Karpas-422 (cell line): ENCODE data around the gene SLK. TPM values are rescaled to one million over a fixed set of nuclear protein-coding genes. Genes with fewer than 3 reads are reported as not detected.

Experiments
- DNase-seq: peaks from one replicate; pipeline ENCODE4 v3.0.0-alpha.2; 2015
- H2AFZ ChIP-seq: fragments of 200-600 bp; sonication (generic); 2 replicates; pipeline ENCODE4 v1.6.1; 2014; ENCODE audit warnings: antibody characterized with exemption, low read length, mixed read lengths
- H3K27ac ChIP-seq: fragments of 200-600 bp; sonication (generic); 2 replicates; pipeline ENCODE4 v1.5.1; 2014; ENCODE audit warnings: mild to moderate bottlenecking, low read length, moderate library complexity
- H3K27me3 ChIP-seq: fragments of 200-600 bp; sonication (generic); 2 replicates; pipeline ENCODE4 v1.6.1; 2014; ENCODE audit warnings: low read length, mixed read lengths
- H3K36me3 ChIP-seq: fragments of 200-600 bp; sonication (generic); 2 replicates; pipeline ENCODE4 v1.6.1; 2014; ENCODE audit warnings: low read length, mixed read lengths; ENCODE audit not compliant: insufficient read depth
- H3K4me1 ChIP-seq: fragments of 200-600 bp; sonication (generic); 2 replicates; pipeline ENCODE4 v1.6.1; 2014; ENCODE audit warnings: mild to moderate bottlenecking, low read length, mixed read lengths
- H3K4me2 ChIP-seq: fragments of 200-600 bp; sonication (generic); 2 replicates; pipeline ENCODE4 v1.6.1; 2014; ENCODE audit warnings: low read length, low read depth, mild to moderate bottlenecking; ENCODE audit not compliant: poor library complexity, severe bottlenecking
- H3K4me3 ChIP-seq: fragments of 200-600 bp; sonication (generic); 2 replicates; pipeline ENCODE4 v1.5.1; 2014; ENCODE audit warnings: mild to moderate bottlenecking, antibody characterized with exemption, low read length, mixed read lengths
- H3K79me2 ChIP-seq: fragments of 200-600 bp; sonication (generic); 2 replicates; pipeline ENCODE4 v1.6.1; 2014; ENCODE audit warnings: mild to moderate bottlenecking, low read length, mixed read lengths
- H3K9ac ChIP-seq: fragments of 200-600 bp; sonication (generic); 2 replicates; pipeline ENCODE4 v1.6.0; 2014; ENCODE audit warnings: low read length
- H3K9me2 ChIP-seq: fragments of 200-600 bp; sonication (generic), shearing (Covaris generic); replicated peaks from 2 replicates; pipeline ENCODE4 v1.6.0; 2014; ENCODE audit warnings: mild to moderate bottlenecking, low read length, moderate library complexity; ENCODE audit not compliant: insufficient read depth
- H3K9me3 ChIP-seq: fragments of 300-700, 200-600 bp; sonication (generic); 2 replicates; pipeline ENCODE4 v1.6.1; 2014; ENCODE audit warnings: low read length, mixed read lengths
- H4K20me1 ChIP-seq: fragments of 200-600 bp; sonication (generic); 2 replicates; pipeline ENCODE4 v1.6.1; 2014; ENCODE audit warnings: mild to moderate bottlenecking, antibody characterized with exemption, low read length, low read depth; ENCODE audit not compliant: insufficient read depth
- total RNA-seq: library from RNA; depleted of rRNA; stranded (reverse); fragments of >200 nt; shearing (Covaris generic); gene quantifications from 2 replicates; pipeline ENCODE4 v1.2.3, GENCODE V29; 2014; ENCODE audit warnings: low replicate concordance

SLK gene
- total RNA-seq, 1 experiment from 2014 or later = 28.1 TPM

GRCh38 chr10:104036518-104037260, 69.7 kb downstream of the SLK start:
- Histone ChIP-seq H3K4me3 (no peak overlapping the region), H3K9me3 (no peaks in the 10 kb centered on the region), H3K79me2 (no peaks in the 10 kb centered on the region), H3K4me2 (no peak overlapping the region), H2AFZ (no peak overlapping the region), H3K4me1 (no peaks in the 10 kb centered on the region), H3K27ac (no peak overlapping the region), H3K27me3 (no peaks in the 10 kb centered on the region), H3K36me3 (no peaks in the 10 kb centered on the region), H3K9ac (no peak overlapping the region), H4K20me1 (no peaks in the 10 kb centered on the region), H3K9me2 (no peaks in the 10 kb centered on the region)
- DNase-seq = no peak

- H3K4me3 ChIP-seq = no peak overlapping the region
- H3K9me3 ChIP-seq = no peaks in the 10 kb centered on the region
- no peak for DNase-seq
These were observed 70.5 kb downstream of the SLK start for GRCh38 chr10:104037261-104037951.

GRCh38 chr10:104038537-104038936, 71.6 kb downstream of the SLK start:
- DNase-seq = no peak
- Histone ChIP-seq H3K4me2 (no peak overlapping the region), H3K9me2 (no peaks in the 10 kb centered on the region), H3K4me1 (no peaks in the 10 kb centered on the region), H3K9me3 (no peaks in the 10 kb centered on the region), H3K36me3 (no peaks in the 10 kb centered on the region), H3K9ac (no peak overlapping the region), H3K4me3 (no peak overlapping the region), H2AFZ (no peak overlapping the region), H3K27ac (no peak overlapping the region), H4K20me1 (no peaks in the 10 kb centered on the region), H3K27me3 (no peaks in the 10 kb centered on the region), H3K79me2 (no peaks in the 10 kb centered on the region)

More at GRCh38 chr10:104037261-104037951, 70.5 kb downstream of the SLK start:
- Histone ChIP-seq H3K9ac (no peak overlapping the region), H3K79me2 (no peaks in the 10 kb centered on the region), H4K20me1 (no peaks in the 10 kb centered on the region), H3K9me2 (no peaks in the 10 kb centered on the region), H3K4me1 (no peaks in the 10 kb centered on the region), H2AFZ (no peak overlapping the region), H3K4me2 (no peak overlapping the region), H3K27me3 (no peaks in the 10 kb centered on the region), H3K36me3 (no peaks in the 10 kb centered on the region), H3K27ac (no peak overlapping the region)

- Histone ChIP-seq H3K4me2 (no peak overlapping the region), H4K20me1 (no peaks in the 10 kb centered on the region), H3K4me1 (no peaks in the 10 kb centered on the region), H3K36me3 (no peaks in the 10 kb centered on the region), H3K27me3 (no peaks in the 10 kb centered on the region), H2AFZ (no peak overlapping the region), H3K9me3 (no peaks in the 10 kb centered on the region), H3K27ac (no peak overlapping the region), H3K4me3 (no peak overlapping the region), H3K79me2 (no peaks in the 10 kb centered on the region), H3K9ac (no peak overlapping the region), H3K9me2 (no peaks in the 10 kb centered on the region)
- no peak for DNase-seq
These were observed 72.2 kb downstream of the SLK start for GRCh38 chr10:104038958-104039752.

- no peak overlapping the region for H3K4me3 ChIP-seq
- H3K9ac ChIP-seq = no peak overlapping the region
- no peaks in the 10 kb centered on the region for H3K27me3 ChIP-seq
- no peaks in the 10 kb centered on the region for H4K20me1 ChIP-seq
- H2AFZ ChIP-seq = no peak overlapping the region
- no peaks in the 10 kb centered on the region for H3K9me2 ChIP-seq
- no peak overlapping the region for H3K27ac ChIP-seq
- H3K4me1 ChIP-seq = no peaks in the 10 kb centered on the region
- DNase-seq = no peak
- H3K9me3 ChIP-seq = no peaks in the 10 kb centered on the region
- H3K4me2 ChIP-seq = no peak overlapping the region
- no peaks in the 10 kb centered on the region for H3K36me3 ChIP-seq
- H3K79me2 ChIP-seq = no peaks in the 10 kb centered on the region
These were observed 73.4 kb downstream of the SLK start for GRCh38 chr10:104040382-104040781.

GRCh38 chr10:104040862-104041789, 74.2 kb downstream of the SLK start:
- Histone ChIP-seq H3K36me3 (no peaks in the 10 kb centered on the region), H3K27me3 (no peaks in the 10 kb centered on the region)
- no peak for DNase-seq

GRCh38 chr10:104041891-104042535, 75.1 kb downstream of the SLK start:
- no peak overlapping the region for H3K27ac ChIP-seq
- no peaks in the 10 kb centered on the region for H3K4me1 ChIP-seq
- no peaks in the 10 kb centered on the region for H3K36me3 ChIP-seq
- no peaks in the 10 kb centered on the region for H3K9me3 ChIP-seq
- no peaks in the 10 kb centered on the region for H4K20me1 ChIP-seq
- no peaks in the 10 kb centered on the region for H3K9me2 ChIP-seq
- H3K4me3 ChIP-seq = no peak overlapping the region
- no peaks in the 10 kb centered on the region for H3K27me3 ChIP-seq
- no peaks in the 10 kb centered on the region for H3K79me2 ChIP-seq
- no peak overlapping the region for H2AFZ ChIP-seq
- H3K4me2 ChIP-seq = no peak overlapping the region
- no peak overlapping the region for H3K9ac ChIP-seq
- no peak for DNase-seq

More at GRCh38 chr10:104040862-104041789, 74.2 kb downstream of the SLK start:
- no peaks in the 10 kb centered on the region for H3K9me2 ChIP-seq
- no peak overlapping the region for H3K4me3 ChIP-seq
- H3K79me2 ChIP-seq = no peaks in the 10 kb centered on the region
- H4K20me1 ChIP-seq = no peaks in the 10 kb centered on the region
- H3K4me2 ChIP-seq = no peak overlapping the region
- no peaks in the 10 kb centered on the region for H3K4me1 ChIP-seq
- H3K9me3 ChIP-seq = no peaks in the 10 kb centered on the region
- no peak overlapping the region for H2AFZ ChIP-seq
- no peak overlapping the region for H3K27ac ChIP-seq
- H3K9ac ChIP-seq = no peak overlapping the region
